ENCODE data around the gene CNPY1. TPM values are rescaled to one million over a fixed set of nuclear protein-coding genes. Genes with fewer than 3 reads are reported as not detected.

Gene CNPY1
- total RNA-seq, 1 donor from 2014 or later, result not detected

GRCh38 chr7:155590215-155591018 lies 44.1 kb upstream of the CNPY1 start:
- intact Hi-C loops (cut with DNase I), result no loop called here

GRCh38 chr7:155589001-155589980 lies 42.9 kb upstream of the CNPY1 start:
- DNase-seq (ENCODE audit: extremely low spot score in 2 of 2), result no peak
- H3K9me3 ChIP-seq, result no peaks in the 10 kb centered on the region
- no peaks in the 10 kb centered on the region for H3K27me3 ChIP-seq
- no peaks in the 10 kb centered on the region for H3K36me3 ChIP-seq
- no peak overlapping the region for H3K4me3 ChIP-seq
- intact Hi-C loops (cut with DNase I), result no loop called here
- H3K4me1 ChIP-seq, result peaks cover 12% of the 10 kb centered on the region
- TF ChIP-seq POLR2A (IDR thresholded peaks at IDR 0.05) (no peak), POLR2AphosphoS5 (IDR thresholded peaks at IDR 0.05; ENCODE audit: insufficient read depth in 1 of 2, low read depth in 1 of 2) (no peak), CTCF (IDR thresholded peaks at IDR 0.05) (no peak)
- H3K27ac ChIP-seq, result no peak overlapping the region

More at GRCh38 chr7:155590215-155591018, 44.1 kb upstream of the CNPY1 start:
- TF ChIP-seq CTCF (IDR thresholded peaks at IDR 0.05), result no peak
- no peak for TF ChIP-seq POLR2AphosphoS5 (IDR thresholded peaks at IDR 0.05; ENCODE audit: insufficient read depth in 1 of 2, low read depth in 1 of 2)
- no peak for TF ChIP-seq POLR2A (IDR thresholded peaks at IDR 0.05)
- H3K4me1 ChIP-seq, result peaks cover 1% of the 10 kb centered on the region
- no peak overlapping the region for H3K27ac ChIP-seq
- no peak overlapping the region for H3K4me3 ChIP-seq
- no peaks in the 10 kb centered on the region for H3K36me3 ChIP-seq
- H3K27me3 ChIP-seq, result no peaks in the 10 kb centered on the region
- H3K9me3 ChIP-seq, result no peaks in the 10 kb centered on the region
- DNase-seq (ENCODE audit: extremely low spot score in 2 of 2), result no peak

- peaks cover 15% of the 10 kb centered on the region for H3K4me1 ChIP-seq
- no peaks in the 10 kb centered on the region for H3K27me3 ChIP-seq
- no peak for DNase-seq (ENCODE audit: extremely low spot score in 2 of 2)
- H3K9me3 ChIP-seq, result no peaks in the 10 kb centered on the region
- intact Hi-C loops (cut with DNase I), result no loop called here
- TF ChIP-seq CTCF (IDR thresholded peaks at IDR 0.05), result no peak
- TF ChIP-seq POLR2A (IDR thresholded peaks at IDR 0.05), result no peak
- no peak for TF ChIP-seq POLR2AphosphoS5 (IDR thresholded peaks at IDR 0.05; ENCODE audit: insufficient read depth in 1 of 2, low read depth in 1 of 2)
- H3K4me3 ChIP-seq, result no peak overlapping the region
- no peak overlapping the region for H3K27ac ChIP-seq
- H3K36me3 ChIP-seq, result no peaks in the 10 kb centered on the region
Measured at GRCh38 chr7:155588468-155588998, 42.2 kb upstream of the CNPY1 start.

GRCh38 chr7:155587486-155587885 lies 41.1 kb upstream of the CNPY1 start:
- H3K27me3 ChIP-seq, result no peaks in the 10 kb centered on the region
- no peaks in the 10 kb centered on the region for H3K36me3 ChIP-seq
- intact Hi-C loops (cut with DNase I), result no loop called here
- H3K4me3 ChIP-seq, result no peak overlapping the region
- TF ChIP-seq CTCF (IDR thresholded peaks at IDR 0.05) (no peak), POLR2AphosphoS5 (IDR thresholded peaks at IDR 0.05; ENCODE audit: insufficient read depth in 1 of 2, low read depth in 1 of 2) (no peak), POLR2A (IDR thresholded peaks at IDR 0.05) (no peak)
- H3K27ac ChIP-seq, result no peak overlapping the region
- H3K9me3 ChIP-seq, result no peaks in the 10 kb centered on the region
- DNase-seq (ENCODE audit: extremely low spot score in 2 of 2), result no peak
- H3K4me1 ChIP-seq, result peaks cover 15% of the 10 kb centered on the region

Measured in vagina (tissue), 2 donors.